GM10847 (cell line): Measurements from ENCODE around the gene HECTD2.

ENCODE experiments used
- POLR2A ChIP-seq: IDR thresholded peaks from 2 replicates; pipeline ENCODE4 v1.6.1; 2011; ENCODE audit not compliant: insufficient read length; ENCODE audit errors: extremely low read depth

HECTD2 gene

GRCh38 chr10:91549262-91549661, 139.1 kb downstream of the HECTD2 start:
- no peak for TF ChIP-seq POLR2A

GRCh38 chr10:91550021-91550420, 139.9 kb downstream of the HECTD2 start:
- no peak for TF ChIP-seq POLR2A

- TF ChIP-seq POLR2A, result no peak
Observed at GRCh38 chr10:91551856-91552255, 141.7 kb downstream of the HECTD2 start.

GRCh38 chr10:91552274-91553095, 142.3 kb downstream of the HECTD2 start:
- TF ChIP-seq POLR2A, result no peak

GRCh38 chr10:91555455-91555854, 145.3 kb downstream of the HECTD2 start:
- no peak for TF ChIP-seq POLR2A

GRCh38 chr10:91556691-91557566, 146.8 kb downstream of the HECTD2 start:
- TF ChIP-seq POLR2A, result no peak

GRCh38 chr10:91557651-91558111, 147.5 kb downstream of the HECTD2 start:
- TF ChIP-seq POLR2A, result no peak

GRCh38 chr10:91558473-91558872, 148.3 kb downstream of the HECTD2 start:
- TF ChIP-seq POLR2A, result no peak

- TF ChIP-seq POLR2A, result no peak
Observed at GRCh38 chr10:91559169-91559568, 149.0 kb downstream of the HECTD2 start.

GRCh38 chr10:91559750-91560149, 149.6 kb downstream of the HECTD2 start:
- TF ChIP-seq POLR2A, result no peak

- no peak for TF ChIP-seq POLR2A
Observed at GRCh38 chr10:91562839-91563581, 152.9 kb downstream of the HECTD2 start.

GRCh38 chr10:91564026-91564425, 153.9 kb downstream of the HECTD2 start:
- TF ChIP-seq POLR2A, result no peak
